NCI-H2107 treated with DMSO at 0.1 percent for 48 hours (cell line): ENCODE measurements around the gene KCNT1.
"Not testable (repeated sequence)": the region's sequence is repeated elsewhere in the genome, so short reads cannot be mapped to it uniquely, and the experiment has no call there.

ENCODE experiments used
- DNase-seq: peaks from one replicate; lab custom pipeline; 2025; ENCODE audit not compliant: unreplicated experiment; lab: John Stamatoyannopoulos, UW

Gene KCNT1

GRCh38 chr9:135672786-135673185 lies 29.2 kb upstream of the KCNT1 start:
- DNase-seq = not testable (repeated sequence)

GRCh38 chr9:135673941-135674340 lies 28.0 kb upstream of the KCNT1 start:
- DNase-seq = no peak

GRCh38 chr9:135674977-135675376 lies 27.0 kb upstream of the KCNT1 start:
- no peak for DNase-seq

- no peak for DNase-seq
Observed at GRCh38 chr9:135676891-135677290, 25.1 kb upstream of the KCNT1 start.

GRCh38 chr9:135677641-135678168 lies 24.3 kb upstream of the KCNT1 start:
- DNase-seq = no peak

- no peak for DNase-seq
Observed at GRCh38 chr9:135678236-135679017, 23.6 kb upstream of the KCNT1 start.

- DNase-seq = no peak
Observed at GRCh38 chr9:135680056-135680455, 21.9 kb upstream of the KCNT1 start.

GRCh38 chr9:135681161-135681560 lies 20.8 kb upstream of the KCNT1 start:
- DNase-seq = no peak

GRCh38 chr9:135683401-135684034 lies 18.5 kb upstream of the KCNT1 start:
- DNase-seq = no peak

- DNase-seq = no peak
Observed at GRCh38 chr9:135684691-135685090, 17.3 kb upstream of the KCNT1 start.

- DNase-seq = no peak
Observed at GRCh38 chr9:135687216-135687615, 14.8 kb upstream of the KCNT1 start.

GRCh38 chr9:135689011-135689410 lies 13.0 kb upstream of the KCNT1 start:
- no peak for DNase-seq

- no peak for DNase-seq
Observed at GRCh38 chr9:135690836-135691570, 11.0 kb upstream of the KCNT1 start.

GRCh38 chr9:135692410-135692809 lies 9.6 kb upstream of the KCNT1 start:
- DNase-seq = no peak

- DNase-seq = no peak
Observed at GRCh38 chr9:135693265-135693664, 8.7 kb upstream of the KCNT1 start.

- no peak for DNase-seq
Observed at GRCh38 chr9:135693771-135694170, 8.2 kb upstream of the KCNT1 start.

- no peak for DNase-seq
Observed at GRCh38 chr9:135694414-135694813, 7.6 kb upstream of the KCNT1 start.

GRCh38 chr9:135695036-135695435 lies 6.9 kb upstream of the KCNT1 start:
- no peak for DNase-seq

GRCh38 chr9:135695642-135696041 lies 6.3 kb upstream of the KCNT1 start:
- no peak for DNase-seq

- no peak for DNase-seq
Observed at GRCh38 chr9:135696446-135696845, 5.5 kb upstream of the KCNT1 start.

- no peak for DNase-seq
Observed at GRCh38 chr9:135697226-135697625, 4.8 kb upstream of the KCNT1 start.

- no peak for DNase-seq
Observed at GRCh38 chr9:135698236-135698635, 3.7 kb upstream of the KCNT1 start.
